Measurements from ENCODE around the gene OR1M1.

DNA sequence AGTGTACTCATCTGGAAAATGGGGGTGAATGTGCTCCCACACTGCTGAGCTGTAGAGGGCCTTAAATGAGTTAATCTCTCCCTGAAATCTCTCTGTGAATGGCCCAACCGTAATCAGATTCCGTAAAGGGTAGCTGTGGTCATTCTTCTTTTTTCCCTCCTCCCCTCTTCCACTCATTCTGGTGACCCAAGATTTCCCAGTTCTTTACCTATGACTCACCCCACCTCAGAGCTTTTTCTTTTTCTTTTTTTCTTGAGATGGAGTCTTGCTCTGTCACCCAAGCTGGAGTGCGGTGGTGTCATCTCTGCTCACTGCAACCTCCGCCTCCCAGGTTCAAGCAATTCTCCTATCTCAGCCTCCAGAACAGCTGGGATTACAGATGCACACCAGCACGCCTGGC lies 43.3 kb upstream of the OR1M1 start:
- TF ChIP-seq, protein P1, sequence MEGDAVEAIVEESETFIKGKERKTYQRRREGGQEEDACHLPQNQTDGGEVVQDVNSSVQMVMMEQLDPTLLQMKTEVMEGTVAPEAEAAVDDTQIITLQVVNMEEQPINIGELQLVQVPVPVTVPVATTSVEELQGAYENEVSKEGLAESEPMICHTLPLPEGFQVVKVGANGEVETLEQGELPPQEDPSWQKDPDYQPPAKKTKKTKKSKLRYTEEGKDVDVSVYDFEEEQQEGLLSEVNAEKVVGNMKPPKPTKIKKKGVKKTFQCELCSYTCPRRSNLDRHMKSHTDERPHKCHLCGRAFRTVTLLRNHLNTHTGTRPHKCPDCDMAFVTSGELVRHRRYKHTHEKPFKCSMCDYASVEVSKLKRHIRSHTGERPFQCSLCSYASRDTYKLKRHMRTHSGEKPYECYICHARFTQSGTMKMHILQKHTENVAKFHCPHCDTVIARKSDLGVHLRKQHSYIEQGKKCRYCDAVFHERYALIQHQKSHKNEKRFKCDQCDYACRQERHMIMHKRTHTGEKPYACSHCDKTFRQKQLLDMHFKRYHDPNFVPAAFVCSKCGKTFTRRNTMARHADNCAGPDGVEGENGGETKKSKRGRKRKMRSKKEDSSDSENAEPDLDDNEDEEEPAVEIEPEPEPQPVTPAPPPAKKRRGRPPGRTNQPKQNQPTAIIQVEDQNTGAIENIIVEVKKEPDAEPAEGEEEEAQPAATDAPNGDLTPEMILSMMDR (IDR thresholded peaks at IDR 0.05), result no peak
- no peak for TF ChIP-seq POLR2A (IDR thresholded peaks at IDR 0.05)
